NT2/D1 (cell line): ENCODE measurements around the gene GNG10.
A peak's percentile ranks its signal among the peaks of the same experiment; 100 is the strongest.
"Not testable (repeated sequence)": the region's sequence is repeated elsewhere in the genome, so short reads cannot be mapped to it uniquely, and the experiment has no call there.

Experiments
- DNase-seq: peaks from one replicate; pipeline ENCODE4 v3.0.0-alpha.2; 2011; ENCODE audit warnings: low read depth, low spot score
- H3K27me3 ChIP-seq: 2 replicates; pipeline ENCODE4 v1.6.0; 2011; ENCODE audit warnings: mild to moderate bottlenecking; ENCODE audit not compliant: insufficient read length, insufficient read depth
- H3K36me3 ChIP-seq: 2 replicates; pipeline ENCODE4 v1.6.1; 2011; ENCODE audit warnings: mild to moderate bottlenecking, low read length, mixed read lengths; ENCODE audit not compliant: insufficient read depth, insufficient read length
- H3K4me1 ChIP-seq: 2 replicates; pipeline ENCODE4 v1.5.1; 2011; ENCODE audit not compliant: insufficient read depth, insufficient read length
- H3K4me3 ChIP-seq: 2 replicates; pipeline ENCODE4 v1.5.1; 2011; ENCODE audit warnings: low read depth; ENCODE audit not compliant: insufficient read length
- H3K9ac ChIP-seq: 2 replicates; pipeline ENCODE4 v1.6.0; 2011; ENCODE audit warnings: low read depth; ENCODE audit not compliant: insufficient read length
- H3K9me3 ChIP-seq: 2 replicates; pipeline ENCODE4 v1.5.1; 2011; ENCODE audit warnings: mild to moderate bottlenecking, low read length; ENCODE audit not compliant: insufficient read depth
- SUZ12 ChIP-seq: IDR thresholded peaks from 2 replicates; pipeline ENCODE4 v1.6.1; 2011; ENCODE audit not compliant: insufficient read length, insufficient read depth; ENCODE audit errors: extremely low read depth
- YY1 ChIP-seq: IDR thresholded peaks from 2 replicates; pipeline ENCODE4 v1.6.1; 2011; ENCODE audit not compliant: insufficient read length, insufficient read depth
- ZNF274 ChIP-seq: IDR thresholded peaks from 2 replicates; pipeline ENCODE4 v1.6.1; 2011; ENCODE audit warnings: mild to moderate bottlenecking, low read depth, low read length

Gene GNG10

GRCh38 chr9:111661150-111661801, at the start of gene GNG10:
Gene GNG10 (plus strand): TSS chr9:111661605. CDS start chr9:111661635, 30 bp downstream.
- H3K9me3 ChIP-seq: no peaks in the 10 kb centered on the region
- H3K4me1 ChIP-seq: peaks cover 7% of the 10 kb centered on the region
- peak within 1 kb of the TSS; percentile 70 for H3K9ac ChIP-seq
- H3K36me3 ChIP-seq: peaks cover 13% of the 10 kb centered on the region
- peak within 1 kb of the TSS; percentile 63 for H3K4me3 ChIP-seq
- TF ChIP-seq ZNF274 (no peak), YY1 (no peak), SUZ12 (no peak)
- H3K27me3 ChIP-seq: peaks cover 12% of the 10 kb centered on the region
- no peak for DNase-seq

- H3K27me3 ChIP-seq: no peaks in the 10 kb centered on the region
- H3K4me3 ChIP-seq: no peak overlapping the region
- H3K9me3 ChIP-seq: no peaks in the 10 kb centered on the region
- H3K9ac ChIP-seq: no peak overlapping the region
- TF ChIP-seq SUZ12: no peak
- no peak for TF ChIP-seq YY1
- TF ChIP-seq ZNF274: no peak
- DNase-seq: no peak
- H3K4me1 ChIP-seq: no peaks in the 10 kb centered on the region
- H3K36me3 ChIP-seq: no peaks in the 10 kb centered on the region
These were observed 47.9 kb upstream of the GNG10 start for GRCh38 chr9:111613436-111614040.

- no peak overlapping the region for H3K4me3 ChIP-seq
- no peak for TF ChIP-seq SUZ12
- no peak for TF ChIP-seq ZNF274
- TF ChIP-seq YY1: no peak
- no peak overlapping the region for H3K9ac ChIP-seq
- no peaks in the 10 kb centered on the region for H3K36me3 ChIP-seq
- peaks cover 3% of the 10 kb centered on the region; the same call in 1 of the 2 replicates for H3K9me3 ChIP-seq
- no peak for DNase-seq
- H3K4me1 ChIP-seq: no peaks in the 10 kb centered on the region
- no peaks in the 10 kb centered on the region for H3K27me3 ChIP-seq
These were observed 45.5 kb upstream of the GNG10 start for GRCh38 chr9:111615928-111616327.

GRCh38 chr9:111617349-111617748, 44.1 kb upstream of the GNG10 start:
- H3K9me3 ChIP-seq, H3K9ac ChIP-seq, DNase-seq, H3K4me1 ChIP-seq, H3K27me3 ChIP-seq, H3K4me3 ChIP-seq, H3K36me3 ChIP-seq: not testable (repeated sequence)

- no peak overlapping the region for H3K9ac ChIP-seq
- peaks cover 3% of the 10 kb centered on the region; the same call in 1 of the 2 replicates for H3K9me3 ChIP-seq
- H3K36me3 ChIP-seq: no peaks in the 10 kb centered on the region
- TF ChIP-seq YY1: no peak
- no peak for TF ChIP-seq SUZ12
- TF ChIP-seq ZNF274: no peak
- H3K4me3 ChIP-seq: no peak overlapping the region
- H3K4me1 ChIP-seq: no peaks in the 10 kb centered on the region
- no peaks in the 10 kb centered on the region for H3K27me3 ChIP-seq
- DNase-seq: no peak
These were observed 39.4 kb upstream of the GNG10 start for GRCh38 chr9:111621895-111622480.

GRCh38 chr9:111622626-111623025, 38.8 kb upstream of the GNG10 start:
- no peaks in the 10 kb centered on the region for H3K27me3 ChIP-seq
- DNase-seq: no peak
- H3K4me3 ChIP-seq: no peak overlapping the region
- no peaks in the 10 kb centered on the region for H3K4me1 ChIP-seq
- peaks cover 3% of the 10 kb centered on the region; the same call in 1 of the 2 replicates for H3K9me3 ChIP-seq
- TF ChIP-seq SUZ12: no peak
- no peak for TF ChIP-seq ZNF274
- TF ChIP-seq YY1: no peak
- H3K9ac ChIP-seq: no peak overlapping the region
- no peaks in the 10 kb centered on the region for H3K36me3 ChIP-seq

- no peak for DNase-seq
- Histone ChIP-seq H3K9ac (no peak overlapping the region), H3K4me3 (no peak overlapping the region), H3K9me3 (no peaks in the 10 kb centered on the region), H3K4me1 (no peaks in the 10 kb centered on the region), H3K27me3 (no peaks in the 10 kb centered on the region), H3K36me3 (peaks cover under 1% of the 10 kb centered on the region)
- TF ChIP-seq YY1 (no peak), SUZ12 (no peak), ZNF274 (no peak)
These were observed 34.0 kb upstream of the GNG10 start for GRCh38 chr9:111627260-111627963.
